ENCODE measurements around the gene NEDD4.
"Not testable (repeated sequence)": the region's sequence is repeated elsewhere in the genome, so short reads cannot be mapped to it uniquely, and the experiment has no call there.

NEDD4 gene

DNA sequence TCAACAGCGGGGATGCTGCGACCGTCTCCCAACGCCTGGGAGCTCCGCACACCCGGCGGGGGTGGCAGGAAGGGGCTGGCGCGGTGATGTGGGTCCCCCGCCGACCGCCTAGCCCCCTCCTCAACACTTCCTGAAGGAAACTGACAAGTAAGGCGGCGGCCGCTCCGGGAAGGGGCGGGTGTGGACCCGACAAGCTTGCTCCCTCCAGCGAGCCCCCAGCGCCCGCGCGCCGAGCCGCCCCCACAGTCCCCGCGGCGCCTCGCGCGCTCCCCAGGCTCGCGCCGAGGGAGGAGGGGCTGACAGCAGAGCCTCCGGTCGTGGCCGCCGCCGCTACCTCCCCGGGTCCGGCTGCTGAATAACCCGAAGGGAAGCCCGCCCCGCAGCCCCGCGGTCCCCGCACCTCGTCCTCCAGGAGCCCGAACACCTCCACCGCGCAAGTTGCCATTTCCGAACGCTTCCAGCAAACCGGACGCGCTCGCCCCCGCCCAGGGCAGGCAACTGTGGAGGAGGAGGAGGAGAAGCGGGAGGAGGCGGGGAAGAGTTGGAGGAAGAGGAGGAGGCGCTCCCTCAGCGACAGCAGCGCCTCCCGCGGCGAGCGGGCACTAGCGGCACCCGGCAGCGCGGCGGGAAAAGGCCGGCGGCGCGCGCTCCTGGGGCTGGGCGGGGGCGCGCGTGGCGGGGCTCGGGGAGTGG is at the start of gene NEDD4:
TSS of gene NEDD4 (minus strand) at position 502 of the 693 bp plus-strand sequence. CDS start at position 445, 57 bp downstream.
- DNase-seq: peak; percentile 74

DNA sequence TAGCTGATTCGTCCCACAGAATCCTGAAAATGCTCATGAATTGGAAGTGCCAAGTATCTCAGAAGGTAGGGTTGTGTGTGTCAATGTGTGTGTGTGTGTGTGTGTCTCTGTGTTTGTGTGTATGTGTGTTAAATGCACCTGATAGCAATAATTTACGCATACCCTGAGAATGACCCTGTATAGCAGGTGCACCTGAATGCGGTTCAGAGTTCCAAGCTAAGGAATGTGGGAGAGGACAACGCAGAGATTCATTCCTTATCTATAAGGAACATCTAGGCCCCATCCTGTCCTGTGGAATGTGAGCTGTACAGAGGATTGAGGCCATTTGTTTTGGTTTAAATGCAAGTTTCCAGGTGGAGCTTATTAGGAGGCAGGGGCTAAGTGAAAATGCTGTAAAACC is 49.1 kb upstream of the NEDD4 start:
- DNase-seq: no peak

DNA sequence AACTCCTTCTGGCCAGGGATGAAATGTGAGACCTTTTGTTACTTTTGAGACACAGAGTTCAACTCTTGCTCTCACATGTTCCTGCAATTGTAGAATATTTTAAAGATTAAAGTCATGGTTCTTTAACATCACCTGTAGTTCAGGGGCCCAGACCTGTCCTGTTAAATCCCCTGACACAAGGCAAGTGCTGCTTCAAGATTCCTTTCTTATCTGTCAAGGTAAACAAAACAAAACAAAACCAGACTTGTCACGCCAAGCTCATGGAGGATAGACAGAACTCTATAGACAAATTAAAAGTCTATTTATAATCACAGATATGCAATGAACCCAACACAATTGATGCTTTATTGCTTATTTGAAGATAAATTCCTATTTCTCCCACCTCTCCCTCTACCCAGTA is 48.6 kb upstream of the NEDD4 start:
- no peak for DNase-seq

- DNase-seq: peak; percentile 38
Observed at GRCh38 chr15:56040081-56041035, 46.9 kb upstream of the NEDD4 start.

DNA sequence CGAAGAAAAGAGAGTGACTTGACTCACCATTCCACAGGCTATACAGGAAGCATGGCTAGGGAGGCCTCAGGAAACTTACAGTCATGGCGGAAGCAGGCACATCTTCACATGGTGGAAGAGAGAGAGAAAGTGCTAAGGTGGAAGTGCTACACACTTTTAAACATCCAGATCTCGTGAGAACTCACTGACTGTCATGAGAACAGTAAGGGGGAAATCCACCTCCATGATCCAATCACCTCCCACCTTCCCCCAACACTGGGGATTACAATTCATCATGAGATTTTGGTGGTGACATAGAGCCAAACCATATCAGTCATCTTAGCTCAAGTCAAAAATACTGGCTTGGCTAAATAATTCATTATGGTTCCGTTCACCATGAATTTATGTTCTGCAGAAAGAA is 45.3 kb upstream of the NEDD4 start:
- no peak for DNase-seq

- DNase-seq: peak; percentile 16
Observed at GRCh38 chr15:56038015-56038414, 44.6 kb upstream of the NEDD4 start.

DNA sequence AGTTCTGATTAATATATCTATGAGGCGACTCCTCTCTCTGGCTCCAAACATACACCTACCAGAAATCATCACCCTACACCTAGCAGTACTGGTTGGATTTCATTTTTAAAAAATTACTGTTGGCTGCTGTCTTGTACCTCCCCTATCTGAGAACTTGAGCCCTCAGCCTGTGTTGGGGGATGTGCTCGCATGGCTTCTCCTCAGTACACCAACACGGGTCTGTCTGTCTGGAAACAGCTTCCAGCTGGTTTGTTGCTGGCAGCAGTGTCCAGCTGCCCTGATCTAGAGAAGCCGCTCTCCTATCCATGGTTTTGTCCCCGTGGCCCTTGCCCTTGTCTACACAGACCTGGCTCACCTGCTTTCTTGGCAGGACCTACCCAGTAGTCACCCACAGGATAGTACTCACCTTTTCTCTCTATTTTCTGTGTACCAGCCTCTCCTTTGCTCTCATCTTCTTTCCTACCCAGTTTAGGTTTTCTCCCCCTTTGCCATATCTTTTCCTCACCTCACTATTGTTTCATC is 43.2 kb upstream of the NEDD4 start:
- no peak for DNase-seq

GRCh38 chr15:56035166-56035565 is 41.8 kb upstream of the NEDD4 start:
- DNase-seq: no peak

DNA sequence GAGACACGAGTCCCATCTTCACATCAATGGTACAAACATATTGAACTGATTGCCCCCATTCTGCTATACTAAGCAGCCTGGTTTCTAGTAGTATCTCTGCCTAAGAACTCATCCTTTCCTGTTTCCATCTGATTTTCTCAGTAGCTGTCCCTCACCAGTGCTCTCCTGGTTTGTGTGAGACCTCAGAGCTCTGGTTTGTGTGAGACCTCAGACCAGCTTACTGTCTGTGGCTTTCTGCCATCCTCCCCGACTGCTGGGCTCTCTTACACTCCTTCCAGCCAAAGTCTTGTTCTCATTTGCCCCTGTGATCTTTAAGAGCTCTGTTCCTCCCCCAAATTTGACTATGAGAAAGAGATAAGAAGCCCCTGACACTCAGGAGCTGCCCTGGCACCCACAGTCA is 41.1 kb upstream of the NEDD4 start:
- DNase-seq: no peak

DNA sequence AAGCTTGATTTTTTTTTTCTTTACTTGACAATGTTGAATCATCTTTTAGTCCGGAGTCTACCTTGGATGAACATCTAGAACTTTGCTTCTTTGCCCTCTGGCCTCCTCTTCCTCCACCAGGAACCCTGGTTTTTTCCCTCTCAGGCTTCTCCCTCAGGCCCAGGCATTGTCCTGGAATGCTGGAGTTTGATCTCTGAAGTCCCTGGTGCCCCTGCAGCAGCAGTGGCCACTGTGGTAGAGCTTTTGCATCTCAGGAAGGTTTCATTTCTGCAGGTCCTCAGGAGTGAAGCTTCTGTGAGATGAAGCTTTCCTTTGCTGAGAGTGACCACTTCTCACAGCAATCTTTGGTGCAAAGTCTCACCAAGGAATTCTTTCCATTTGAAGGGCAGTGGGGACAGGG is 39.0 kb upstream of the NEDD4 start:
- DNase-seq: no peak

GRCh38 chr15:56031836-56032235 is 38.4 kb upstream of the NEDD4 start:
- no peak for DNase-seq

GRCh38 chr15:56031402-56031801 is 38.0 kb upstream of the NEDD4 start:
- DNase-seq: no peak

GRCh38 chr15:56028430-56028829 is 35.0 kb upstream of the NEDD4 start:
- DNase-seq: no peak

- not testable (repeated sequence) for DNase-seq
Observed at GRCh38 chr15:56023160-56023559, 29.7 kb upstream of the NEDD4 start.

GRCh38 chr15:56019819-56020486 is 26.5 kb upstream of the NEDD4 start:
- no peak for DNase-seq

DNA sequence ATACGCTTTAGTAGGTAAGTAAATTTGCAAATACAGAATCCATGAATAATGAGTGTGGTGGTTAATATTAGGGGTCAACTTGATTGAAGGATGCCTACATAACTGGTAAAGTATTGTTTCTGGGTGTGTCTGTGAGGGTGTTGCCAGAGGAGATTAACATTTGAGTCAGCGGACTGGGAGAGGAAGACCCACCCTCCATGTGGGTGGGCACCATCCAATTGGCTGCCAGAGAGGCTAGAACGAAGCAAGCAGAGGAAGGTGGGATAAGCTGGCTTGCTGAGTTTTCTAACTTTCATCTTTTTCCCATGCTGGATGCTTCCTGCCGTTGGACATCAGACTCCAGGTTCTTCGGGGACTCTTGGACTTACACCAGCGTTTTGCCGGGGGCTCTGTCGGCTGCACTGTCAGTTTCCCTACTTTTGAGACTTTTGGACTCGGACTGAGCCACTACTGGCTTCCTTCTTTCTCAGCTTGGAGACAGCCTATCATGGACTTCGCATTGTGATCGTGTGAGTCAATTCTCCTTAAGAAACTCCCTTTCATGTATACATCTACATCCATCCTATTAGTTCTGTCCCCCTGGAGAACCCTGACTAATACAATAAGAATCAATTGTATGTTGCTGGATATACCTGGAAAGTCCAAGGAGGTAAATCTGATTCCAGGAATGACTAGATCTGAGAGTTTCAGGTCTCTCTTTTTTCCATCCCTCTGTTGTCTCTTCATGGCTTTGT is 25.8 kb upstream of the NEDD4 start:
- DNase-seq: no peak

GRCh38 chr15:56017920-56018319 is 24.5 kb upstream of the NEDD4 start:
- DNase-seq: no peak

DNA sequence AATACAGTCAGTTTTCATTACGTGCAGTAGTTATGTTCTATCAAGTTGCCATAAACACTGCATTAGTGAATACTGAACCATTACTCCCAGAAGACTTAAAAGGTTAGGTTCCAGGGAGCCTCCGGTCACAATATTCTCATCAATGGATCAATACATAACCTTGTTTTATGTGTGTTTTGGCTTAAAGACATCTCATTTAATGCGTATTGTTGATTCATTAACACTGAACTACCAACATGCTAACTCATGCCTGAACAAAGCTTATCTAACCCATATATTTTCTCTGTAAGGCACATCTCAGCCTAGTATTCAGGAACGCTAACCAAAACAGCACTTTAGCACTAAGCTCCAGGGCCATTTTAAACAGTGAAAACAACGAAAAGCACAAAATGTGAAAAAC is 24.1 kb upstream of the NEDD4 start:
- no peak for DNase-seq

DNA sequence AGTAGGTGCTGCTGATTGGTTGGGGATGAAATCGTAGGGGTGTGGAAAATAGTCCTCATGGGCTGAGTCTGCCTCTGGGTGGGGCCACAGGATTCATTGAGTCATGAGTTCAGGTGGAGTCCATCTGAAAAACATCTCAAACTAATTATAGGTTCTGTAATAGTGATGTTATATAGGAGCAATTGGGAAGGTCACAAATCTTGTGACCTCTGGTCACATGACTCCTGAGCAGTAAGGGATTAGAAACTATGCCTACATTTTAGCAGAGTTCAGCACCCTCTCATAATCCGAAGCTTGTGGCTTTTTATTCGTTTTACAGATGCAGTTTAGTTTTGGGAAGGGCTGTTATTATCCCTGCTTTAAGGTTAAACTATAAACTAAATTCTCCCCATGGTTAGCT is 22.9 kb upstream of the NEDD4 start:
- DNase-seq: no peak

DNA sequence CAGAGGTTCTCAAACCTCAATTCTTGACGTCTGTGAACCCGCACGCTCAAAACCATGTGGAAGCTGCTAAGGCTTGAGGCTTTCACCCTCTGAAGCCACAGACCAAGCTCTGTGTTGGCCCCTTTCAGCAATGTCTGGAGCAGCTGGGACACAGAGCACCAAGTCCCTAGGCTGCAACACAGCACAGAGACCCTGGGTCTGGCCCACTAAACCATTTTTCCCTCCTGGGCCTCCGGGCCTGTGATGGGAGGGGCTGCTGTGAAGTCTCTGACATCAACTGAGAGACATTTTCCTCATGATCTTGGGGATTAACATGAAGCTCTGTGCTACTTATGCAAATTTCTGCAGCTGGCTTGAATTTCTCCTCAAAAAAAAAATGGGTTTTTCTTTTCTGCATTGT is 21.3 kb upstream of the NEDD4 start:
- no peak for DNase-seq

DNA sequence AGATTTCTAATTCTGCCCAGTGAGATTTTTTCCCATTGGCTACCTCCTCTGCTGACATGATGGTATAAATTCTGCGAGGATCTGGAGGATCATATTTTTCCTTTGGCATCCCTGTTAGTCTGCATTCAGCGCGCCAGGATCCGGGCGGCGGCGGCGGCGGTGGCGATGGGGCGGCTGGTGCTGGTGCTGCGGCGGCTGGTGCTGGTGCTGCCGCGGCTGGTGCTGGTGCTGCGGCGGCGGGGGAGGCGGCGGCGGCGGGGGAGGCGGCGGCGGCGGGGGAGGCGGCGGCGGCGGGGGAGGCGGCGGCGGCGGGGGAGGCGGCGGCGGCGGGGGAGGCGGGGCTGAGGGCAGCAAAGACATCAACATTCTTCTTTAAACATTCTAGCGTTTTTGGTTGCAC is 13.6 kb upstream of the NEDD4 start:
- not testable (repeated sequence) for DNase-seq

GRCh38 chr15:56006371-56006770 is 13.0 kb upstream of the NEDD4 start:
- not testable (repeated sequence) for DNase-seq

GRCh38 chr15:56004281-56004680 is 10.9 kb upstream of the NEDD4 start:
- not testable (repeated sequence) for DNase-seq
